ENCODE data around the gene CDH6.

DNA sequence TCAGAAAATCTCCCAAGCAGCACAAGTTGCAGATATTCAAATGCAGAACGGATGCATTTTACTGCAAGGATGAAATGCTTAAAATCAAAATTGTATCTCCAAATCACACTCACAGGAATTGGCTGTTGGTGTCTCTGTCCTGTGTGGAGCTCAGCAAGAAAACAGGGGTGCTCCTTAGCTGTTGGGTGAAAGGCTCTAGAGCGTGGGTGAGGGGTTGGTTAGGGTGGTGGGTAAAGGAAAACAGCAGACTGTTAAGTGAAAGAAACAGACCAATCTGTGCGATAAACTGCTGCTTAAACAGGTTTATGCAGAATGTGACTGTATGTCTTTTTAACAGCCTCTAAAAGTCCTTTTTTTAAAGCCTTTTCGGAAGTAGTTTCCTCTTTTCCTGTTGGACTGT, 19.8 kb downstream of the CDH6 start:
- TF ChIP-seq, protein P1, sequence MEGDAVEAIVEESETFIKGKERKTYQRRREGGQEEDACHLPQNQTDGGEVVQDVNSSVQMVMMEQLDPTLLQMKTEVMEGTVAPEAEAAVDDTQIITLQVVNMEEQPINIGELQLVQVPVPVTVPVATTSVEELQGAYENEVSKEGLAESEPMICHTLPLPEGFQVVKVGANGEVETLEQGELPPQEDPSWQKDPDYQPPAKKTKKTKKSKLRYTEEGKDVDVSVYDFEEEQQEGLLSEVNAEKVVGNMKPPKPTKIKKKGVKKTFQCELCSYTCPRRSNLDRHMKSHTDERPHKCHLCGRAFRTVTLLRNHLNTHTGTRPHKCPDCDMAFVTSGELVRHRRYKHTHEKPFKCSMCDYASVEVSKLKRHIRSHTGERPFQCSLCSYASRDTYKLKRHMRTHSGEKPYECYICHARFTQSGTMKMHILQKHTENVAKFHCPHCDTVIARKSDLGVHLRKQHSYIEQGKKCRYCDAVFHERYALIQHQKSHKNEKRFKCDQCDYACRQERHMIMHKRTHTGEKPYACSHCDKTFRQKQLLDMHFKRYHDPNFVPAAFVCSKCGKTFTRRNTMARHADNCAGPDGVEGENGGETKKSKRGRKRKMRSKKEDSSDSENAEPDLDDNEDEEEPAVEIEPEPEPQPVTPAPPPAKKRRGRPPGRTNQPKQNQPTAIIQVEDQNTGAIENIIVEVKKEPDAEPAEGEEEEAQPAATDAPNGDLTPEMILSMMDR (IDR thresholded peaks at IDR 0.05; ENCODE audit: borderline replicate concordance, extremely low read depth, low read length, poor library complexity, severe bottlenecking): no peak
- TF ChIP-seq EZH2 (IDR thresholded peaks at IDR 0.05; ENCODE audit: borderline replicate concordance, low read depth, low read length, severe bottlenecking): no peak

All from DND-41 (cell line).